Hematopoietic multipotent progenitor cell treated with erythropoietin and hydrocortisone succinate and interleukin-3 and kit ligand, for 4 days (in vitro differentiated cells): ENCODE data around the gene G0S2.

Experiments
- DNase-seq: peaks from one replicate; pipeline ENCODE4 v3.0.0-alpha.2; 2015

G0S2 gene

DNA sequence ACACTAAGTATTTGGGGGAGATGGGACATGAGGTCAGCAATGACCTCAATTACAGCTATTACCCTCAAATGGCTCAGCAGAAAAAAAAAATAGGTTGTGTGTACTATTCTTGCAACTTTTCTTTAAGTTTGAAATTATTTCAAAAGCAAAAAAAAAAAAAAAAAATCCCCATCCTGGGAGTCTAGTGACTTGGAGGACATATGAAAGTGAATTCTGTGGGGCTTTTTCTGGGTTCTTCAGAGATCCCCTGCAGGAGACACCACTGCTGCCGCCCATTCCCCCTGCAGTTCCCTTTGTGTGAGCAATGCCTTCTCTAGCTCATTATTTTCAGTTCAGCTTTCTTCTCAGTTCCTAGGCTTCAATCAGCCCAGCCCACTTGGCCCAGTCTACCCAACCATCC, 46.1 kb downstream of the G0S2 start:
- DNase-seq = no peak

DNA sequence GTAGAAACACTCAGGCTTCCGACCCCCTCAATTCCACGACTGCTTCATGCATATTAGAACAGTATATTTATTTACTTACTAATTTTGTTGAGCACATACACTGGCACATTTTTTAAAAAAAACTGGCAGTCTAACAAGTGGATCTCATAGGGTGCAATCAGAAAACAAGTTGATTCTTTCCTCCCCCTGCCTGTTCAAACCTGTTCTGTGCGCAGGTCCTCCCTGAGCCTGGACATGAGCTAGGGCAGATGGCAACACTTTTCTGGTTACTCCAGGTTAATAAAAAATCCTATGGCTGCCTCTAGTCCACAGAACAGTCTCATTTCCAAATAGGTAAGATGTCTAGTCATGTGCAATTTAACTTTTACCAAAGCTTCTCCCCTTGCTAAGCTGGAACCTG, 48.1 kb downstream of the G0S2 start:
- no peak for DNase-seq

GRCh38 chr1:209723756-209724693, 48.8 kb downstream of the G0S2 start:
- DNase-seq = no peak
